Measurements from ENCODE around the gene ASPM. TPM values are rescaled to one million over a fixed set of nuclear protein-coding genes. Genes with fewer than 3 reads are reported as not detected.

ASPM gene
- polyA plus RNA-seq, 2 of the 4 experiments (the other 2 are of a cell fraction), result 19.0 to 35.5 TPM

GRCh38 chr1:197159461-197159860 is 13.0 kb upstream of the ASPM start (continued):
- TF ChIP-seq CTCF (IDR thresholded peaks at IDR 0.05) (no peak), GATA3 (IDR thresholded peaks at IDR 0.05; ENCODE audit: borderline replicate concordance) (no peak), ZSCAN20 (CRISPR knock-in tag; IDR thresholded peaks at IDR 0.05) (no peak)

- TF ChIP-seq FOSB (CRISPR knock-in tag; IDR thresholded peaks at IDR 0.05) (no peak), SMC3 (IDR thresholded peaks at IDR 0.05) (peak; percentile 23; the same call in 1 of the 3 replicates), ESRRA (IDR thresholded peaks at IDR 0.05; ENCODE audit: borderline replicate concordance, low read length) (no peak), MAZ (IDR thresholded peaks at IDR 0.05; ENCODE audit: borderline replicate concordance, low read depth, low read length) (no peak), CTCF (IDR thresholded peaks at IDR 0.05) (peak; percentile 16; the same call in 2 of the 3 replicates), HOXB13 (CRISPR knock-in tag; IDR thresholded peaks at IDR 0.05; ENCODE audit: low read depth) (no peak), CHD2 (IDR thresholded peaks at IDR 0.05; ENCODE audit: low read length, partially characterized antibody) (no peak), HDAC2 (IDR thresholded peaks at IDR 0.05) (no peak), CEBPB (IDR thresholded peaks at IDR 0.05) (no peak), BHLHE40 (IDR thresholded peaks at IDR 0.05; ENCODE audit: low read depth, low read length) (no peak), BCL3 (IDR thresholded peaks at IDR 0.05) (no peak), RAD21 (conservative IDR thresholded peaks at IDR 0.05 in 1 of 2, IDR thresholded peaks at IDR 0.05 in 1 of 2) (0 out of 5 replicates have a peak, but pooled peaks of 1 of the 2 experiments have one; percentile 15), HES2 (IDR thresholded peaks at IDR 0.05) (no peak), ZC3H11A (IDR thresholded peaks at IDR 0.05) (no peak), CBX8 (IDR thresholded peaks at IDR 0.05) (no peak)
- H3K27ac ChIP-seq, result no peak overlapping the region
- ChIA-PET POLR2A (no interaction called here), CTCF (no interaction called here)
- DNase-seq (ENCODE audit: low read depth in 1 of 2, low spot score in 1 of 2) (no peak), FAIRE-seq (peak; percentile 43), ATAC-seq (no peak)
- H3K4me2 ChIP-seq, result no peak overlapping the region
- no peak overlapping the region for H3K4me3 ChIP-seq
- H3K4me1 ChIP-seq, result no peaks in the 10 kb centered on the region
- WGBS (ENCODE audit: missing lambda C conversion rate), result 98% methylated on average over 1 of the region's 1 CpG
- no peaks in the 10 kb centered on the region for H3K9me3 ChIP-seq
Observed at GRCh38 chr1:197156692-197157091, 10.2 kb upstream of the ASPM start.

GRCh38 chr1:197152662-197153061 is 6.2 kb upstream of the ASPM start:
- DNase-seq (ENCODE audit: low read depth in 1 of 2, low spot score in 1 of 2), result no peak
- Histone ChIP-seq H3K27ac (no peak overlapping the region), H3K4me1 (no peaks in the 10 kb centered on the region), H3K4me3 (no peak overlapping the region), H3K4me2 (no peak overlapping the region), H3K9me3 (no peaks in the 10 kb centered on the region)
- POLR2A ChIA-PET, result no interaction called here
- no peak for TF ChIP-seq ZFP36 (IDR thresholded peaks at IDR 0.05; ENCODE audit: borderline replicate concordance, partially characterized antibody)
- TF ChIP-seq ZNF302 (CRISPR knock-in tag; IDR thresholded peaks at IDR 0.05), result no peak
- TF ChIP-seq HDAC2 (IDR thresholded peaks at IDR 0.05), result no peak
- TF ChIP-seq NPAS2 (CRISPR knock-in tag; IDR thresholded peaks at IDR 0.05; ENCODE audit: borderline replicate concordance), result no peak
- TF ChIP-seq EHF (CRISPR knock-in tag; IDR thresholded peaks at IDR 0.05), result no peak
- TF ChIP-seq CHD4 (IDR thresholded peaks at IDR 0.05; ENCODE audit: borderline replicate concordance), result no peak
- no peak for TF ChIP-seq MYC (IDR thresholded peaks at IDR 0.05; ENCODE audit: borderline replicate concordance, low read length)
- no peak for TF ChIP-seq EHMT2 (IDR thresholded peaks at IDR 0.05; ENCODE audit: low read depth)
- CTCF ChIA-PET, result interaction anchor here (1.2 kb wide), 1 partner anchor 27 kb away, joined by 3 read pairs; no protein-coding TSS in a partner anchor
- no peak for ATAC-seq
- no peak for FAIRE-seq
- 91% methylated on average over 4 of the region's 4 CpGs for WGBS (ENCODE audit: missing lambda C conversion rate)
